Jurkat, Clone E6-1 (cell line): ENCODE measurements around the gene TTC8. TPM values are rescaled to one million over a fixed set of nuclear protein-coding genes. Genes with fewer than 3 reads are reported as not detected.
A peak's percentile ranks its signal among the peaks of the same experiment; 100 is the strongest.
"Not testable (repeated sequence)": the region's sequence is repeated elsewhere in the genome, so short reads cannot be mapped to it uniquely, and the experiment has no call there.

Experiments used
- DNase-seq: peaks from one replicate; pipeline ENCODE4 v3.0.0-alpha.2; 2011; ENCODE audit warnings: low read depth, low spot score
- H3K4me3 ChIP-seq: 2 replicates; pipeline ENCODE4 v1.5.1; 2011; ENCODE audit warnings: mild to moderate bottlenecking, low read length, control low read depth, moderate library complexity
- polyA plus RNA-seq: library from polyadenylated mRNA; unstranded; fragments of >200 nt; gene quantifications from one replicate; pipeline ENCODE4 v1.2.1, GENCODE V29; 2012; ENCODE audit warnings: missing spikeins; ENCODE audit not compliant: insufficient read length, insufficient read depth

TTC8 gene
- polyA plus RNA-seq: 5.8 TPM

GRCh38 chr14:88824314-88825077, at the start of gene TTC8:
Gene TTC8, plus strand, starts transcription at chr14:88824651. Its CDS starts 57 bp downstream, at chr14:88824708.
- peak; percentile 80 for DNase-seq
- H3K4me3 ChIP-seq: peak within 1 kb of the TSS; percentile 90

GRCh38 chr14:88775532-88775931, 48.9 kb upstream of the TTC8 start:
- no peak overlapping the region for H3K4me3 ChIP-seq
- no peak for DNase-seq

- no peak for DNase-seq
- no peak overlapping the region for H3K4me3 ChIP-seq
Observed at GRCh38 chr14:88785911-88786310, 38.5 kb upstream of the TTC8 start.

GRCh38 chr14:88786715-88787114, 37.7 kb upstream of the TTC8 start:
- no peak for DNase-seq
- H3K4me3 ChIP-seq: no peak overlapping the region

- not testable (repeated sequence) for DNase-seq, H3K4me3 ChIP-seq
Observed at GRCh38 chr14:88789573-88789972, 34.9 kb upstream of the TTC8 start.

GRCh38 chr14:88790501-88791251, 33.8 kb upstream of the TTC8 start:
- no peak overlapping the region for H3K4me3 ChIP-seq
- no peak for DNase-seq

- no peak for DNase-seq
- H3K4me3 ChIP-seq: no peak overlapping the region
Observed at GRCh38 chr14:88791252-88791621, 33.2 kb upstream of the TTC8 start.

- no peak for DNase-seq
- peak overlapping the region; percentile 67 for H3K4me3 ChIP-seq
Observed at GRCh38 chr14:88791629-88792472, 32.6 kb upstream of the TTC8 start.

GRCh38 chr14:88792473-88793258, 31.8 kb upstream of the TTC8 start, which contains the start of gene EML5:
Gene EML5, minus strand, starts transcription at chr14:88792953. Its CDS starts 450 bp downstream, at chr14:88792503.
- DNase-seq: peak; percentile 46
- peak within 1 kb of the TSS; percentile 67 for H3K4me3 ChIP-seq

GRCh38 chr14:88793259-88793625, 31.2 kb upstream of the TTC8 start:
- DNase-seq: no peak
- peak overlapping the region; percentile 67 for H3K4me3 ChIP-seq

GRCh38 chr14:88798156-88798555, 26.3 kb upstream of the TTC8 start:
- DNase-seq: peak; percentile 50
- no peak overlapping the region for H3K4me3 ChIP-seq

GRCh38 chr14:88799522-88799921, 24.9 kb upstream of the TTC8 start:
- DNase-seq: no peak
- H3K4me3 ChIP-seq: no peak overlapping the region

- DNase-seq: no peak
- no peak overlapping the region for H3K4me3 ChIP-seq
Observed at GRCh38 chr14:88802596-88802995, 21.9 kb upstream of the TTC8 start.

- no peak overlapping the region for H3K4me3 ChIP-seq
- DNase-seq: no peak
Observed at GRCh38 chr14:88804035-88804434, 20.4 kb upstream of the TTC8 start.

GRCh38 chr14:88804477-88804876, 20.0 kb upstream of the TTC8 start:
- no peak for DNase-seq
- no peak overlapping the region for H3K4me3 ChIP-seq

GRCh38 chr14:88808359-88808758, 16.1 kb upstream of the TTC8 start:
- DNase-seq: no peak
- H3K4me3 ChIP-seq: no peak overlapping the region

GRCh38 chr14:88815980-88816379, 8.5 kb upstream of the TTC8 start:
- DNase-seq: no peak
- no peak overlapping the region for H3K4me3 ChIP-seq

- DNase-seq: no peak
Observed at GRCh38 chr14:88818018-88818417, 6.4 kb upstream of the TTC8 start.

GRCh38 chr14:88819674-88820073, 4.8 kb upstream of the TTC8 start:
- not testable (repeated sequence) for H3K4me3 ChIP-seq, DNase-seq

More at GRCh38 chr14:88818018-88818417, 6.4 kb upstream of the TTC8 start:
- no peak overlapping the region for H3K4me3 ChIP-seq
